ENCODE measurements around the gene DLK2.

DNA sequence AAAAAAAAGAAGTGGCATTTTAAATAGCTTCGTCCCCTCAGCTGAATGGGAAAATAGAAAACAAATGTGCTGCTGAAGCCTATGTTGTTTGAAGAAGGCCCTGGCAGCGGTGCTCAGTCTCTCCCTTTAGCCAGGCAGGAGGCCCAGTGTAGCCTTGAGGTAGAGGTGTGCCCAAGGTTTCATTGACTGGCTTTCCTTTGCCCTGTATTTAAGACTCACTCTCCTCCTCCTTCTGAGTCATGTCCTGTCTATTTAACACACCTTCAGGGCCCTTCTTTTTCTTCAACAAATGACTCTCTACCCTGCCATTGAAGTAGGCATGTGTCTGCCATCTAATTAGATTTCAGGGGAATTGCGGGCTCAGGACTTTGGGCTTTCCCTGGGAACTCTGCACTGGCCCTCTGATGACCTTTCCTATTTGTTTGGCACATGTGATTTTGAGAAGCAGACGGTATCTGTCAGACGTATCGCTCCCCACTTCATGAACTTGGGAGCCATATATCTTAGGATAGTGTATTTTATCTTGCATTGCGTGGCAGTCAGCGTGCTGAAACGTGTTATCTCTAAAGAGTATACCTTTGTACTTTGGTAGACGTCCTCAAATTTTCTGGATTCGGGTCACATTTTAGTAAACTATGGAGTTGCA, 26.4 kb upstream of the DLK2 start:
- TF ChIP-seq, protein P1, sequence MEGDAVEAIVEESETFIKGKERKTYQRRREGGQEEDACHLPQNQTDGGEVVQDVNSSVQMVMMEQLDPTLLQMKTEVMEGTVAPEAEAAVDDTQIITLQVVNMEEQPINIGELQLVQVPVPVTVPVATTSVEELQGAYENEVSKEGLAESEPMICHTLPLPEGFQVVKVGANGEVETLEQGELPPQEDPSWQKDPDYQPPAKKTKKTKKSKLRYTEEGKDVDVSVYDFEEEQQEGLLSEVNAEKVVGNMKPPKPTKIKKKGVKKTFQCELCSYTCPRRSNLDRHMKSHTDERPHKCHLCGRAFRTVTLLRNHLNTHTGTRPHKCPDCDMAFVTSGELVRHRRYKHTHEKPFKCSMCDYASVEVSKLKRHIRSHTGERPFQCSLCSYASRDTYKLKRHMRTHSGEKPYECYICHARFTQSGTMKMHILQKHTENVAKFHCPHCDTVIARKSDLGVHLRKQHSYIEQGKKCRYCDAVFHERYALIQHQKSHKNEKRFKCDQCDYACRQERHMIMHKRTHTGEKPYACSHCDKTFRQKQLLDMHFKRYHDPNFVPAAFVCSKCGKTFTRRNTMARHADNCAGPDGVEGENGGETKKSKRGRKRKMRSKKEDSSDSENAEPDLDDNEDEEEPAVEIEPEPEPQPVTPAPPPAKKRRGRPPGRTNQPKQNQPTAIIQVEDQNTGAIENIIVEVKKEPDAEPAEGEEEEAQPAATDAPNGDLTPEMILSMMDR (IDR thresholded peaks at IDR 0.05): no peak
- TF ChIP-seq POLR2A (IDR thresholded peaks at IDR 0.05) (no peak), POLR2AphosphoS5 (IDR thresholded peaks at IDR 0.05) (no peak)
